ENCODE data around the gene MYT1. TPM values are rescaled to one million over a fixed set of nuclear protein-coding genes. Genes with fewer than 3 reads are reported as not detected.

Gene MYT1
- total and polyA plus RNA-seq, 2 of the 13 experiments (the other 11 are each of a cell fraction or from before 2014, with no cell fraction given): 0.58 to 2.5 TPM

- TF ChIP-seq, protein P1, sequence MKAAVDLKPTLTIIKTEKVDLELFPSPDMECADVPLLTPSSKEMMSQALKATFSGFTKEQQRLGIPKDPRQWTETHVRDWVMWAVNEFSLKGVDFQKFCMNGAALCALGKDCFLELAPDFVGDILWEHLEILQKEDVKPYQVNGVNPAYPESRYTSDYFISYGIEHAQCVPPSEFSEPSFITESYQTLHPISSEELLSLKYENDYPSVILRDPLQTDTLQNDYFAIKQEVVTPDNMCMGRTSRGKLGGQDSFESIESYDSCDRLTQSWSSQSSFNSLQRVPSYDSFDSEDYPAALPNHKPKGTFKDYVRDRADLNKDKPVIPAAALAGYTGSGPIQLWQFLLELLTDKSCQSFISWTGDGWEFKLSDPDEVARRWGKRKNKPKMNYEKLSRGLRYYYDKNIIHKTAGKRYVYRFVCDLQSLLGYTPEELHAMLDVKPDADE (CRISPR knock-in tag; IDR thresholded peaks at IDR 0.05): no peak
- TF ChIP-seq MXI1 (IDR thresholded peaks at IDR 0.05; ENCODE audit: borderline replicate concordance, low read depth, low read length): no peak
- no peak for TF ChIP-seq ZNF792 (CRISPR knock-in tag; IDR thresholded peaks at IDR 0.05)
- TF ChIP-seq, protein P2, sequence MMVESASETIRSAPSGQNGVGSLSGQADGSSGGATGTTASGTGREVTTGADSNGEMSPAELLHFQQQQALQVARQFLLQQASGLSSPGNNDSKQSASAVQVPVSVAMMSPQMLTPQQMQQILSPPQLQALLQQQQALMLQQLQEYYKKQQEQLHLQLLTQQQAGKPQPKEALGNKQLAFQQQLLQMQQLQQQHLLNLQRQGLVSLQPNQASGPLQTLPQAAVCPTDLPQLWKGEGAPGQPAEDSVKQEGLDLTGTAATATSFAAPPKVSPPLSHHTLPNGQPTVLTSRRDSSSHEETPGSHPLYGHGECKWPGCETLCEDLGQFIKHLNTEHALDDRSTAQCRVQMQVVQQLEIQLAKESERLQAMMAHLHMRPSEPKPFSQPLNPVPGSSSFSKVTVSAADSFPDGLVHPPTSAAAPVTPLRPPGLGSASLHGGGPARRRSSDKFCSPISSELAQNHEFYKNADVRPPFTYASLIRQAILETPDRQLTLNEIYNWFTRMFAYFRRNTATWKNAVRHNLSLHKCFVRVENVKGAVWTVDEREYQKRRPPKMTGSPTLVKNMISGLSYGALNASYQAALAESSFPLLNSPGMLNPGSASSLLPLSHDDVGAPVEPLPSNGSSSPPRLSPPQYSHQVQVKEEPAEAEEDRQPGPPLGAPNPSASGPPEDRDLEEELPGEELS (CRISPR knock-in tag; IDR thresholded peaks at IDR 0.05): no peak
- TF ChIP-seq HINFP (CRISPR knock-in tag; IDR thresholded peaks at IDR 0.05; ENCODE audit: low read depth): 0 out of 2 replicates have a peak, but pooled peaks have one; percentile 62
- TF ChIP-seq ZNF225 (CRISPR knock-in tag; IDR thresholded peaks at IDR 0.05): 0 out of 2 replicates have a peak, but pooled peaks have one; percentile 18
- no peak for TF ChIP-seq ZNF460 (CRISPR knock-in tag; IDR thresholded peaks at IDR 0.05; ENCODE audit: borderline replicate concordance)
- no peak for TF ChIP-seq ZHX1 (CRISPR knock-in tag; IDR thresholded peaks at IDR 0.05; ENCODE audit: low read depth)
- TF ChIP-seq ZIK1 (CRISPR knock-in tag; IDR thresholded peaks at IDR 0.05; ENCODE audit: borderline replicate concordance, low read depth): no peak; the same call in 1 of the 2 replicates
- no peak for TF ChIP-seq ZC3H13 (CRISPR knock-in tag; IDR thresholded peaks at IDR 0.05)
- TF ChIP-seq ZNF646 (CRISPR knock-in tag; IDR thresholded peaks at IDR 0.05): no peak
These were observed 59.3 kb downstream of the MYT1 start (continued) for GRCh38 chr20:64223526-64224067.

Data from HepG2 (cell line).